Measurements from ENCODE around the gene ACTN1. TPM values are rescaled to one million over a fixed set of nuclear protein-coding genes. Genes with fewer than 3 reads are reported as not detected.

The ACTN1 gene
- total and polyA plus RNA-seq, 2 of the 8 experiments (the other 6 are each of a cell fraction or from before 2014, with no cell fraction given), result 236 to 262 TPM

- no peak overlapping the region for H2AK5ac ChIP-seq (ENCODE audit: low read depth, low read length)
- H3K79me2 ChIP-seq (ENCODE audit: control insufficient read depth in 1 of 2, insufficient read depth in 2 of 2, low read length in 2 of 2), result no peaks in the 10 kb centered on the region
- H2AFZ ChIP-seq (ENCODE audit: low read length), result no peak overlapping the region
- H3K56ac ChIP-seq (replicated peaks; ENCODE audit: insufficient read length, low read depth, low read length), result no peak overlapping the region
- peaks cover 37 to 88% (median 76%) of the 10 kb centered on the region in 4 experiments for H3K36me3 ChIP-seq (ENCODE audit: control insufficient read depth in 2 of 4, insufficient read depth in 4 of 4, low read length in 3 of 4)
- H3K14ac ChIP-seq (ENCODE audit: insufficient read length), result no peak overlapping the region
- H2BK15ac ChIP-seq (ENCODE audit: low read length), result no peak overlapping the region
- no peak overlapping the region for H4K91ac ChIP-seq (replicated peaks; ENCODE audit: insufficient read length, low read length)
- H4K5ac ChIP-seq (ENCODE audit: insufficient read length, low read depth, low read length), result no peak overlapping the region
- no peak overlapping the region for H2BK20ac ChIP-seq (ENCODE audit: low read length)
- no peak overlapping the region for H3K18ac ChIP-seq (ENCODE audit: extremely low read depth, low read length)
- H2BK120ac ChIP-seq (replicated peaks; ENCODE audit: low read depth, low read length), result no peak overlapping the region
- no peak overlapping the region for H3K4me2 ChIP-seq (ENCODE audit: insufficient read depth in 1 of 2, low read depth in 2 of 2, low read length in 2 of 2)
- no peak overlapping the region for H3K27ac ChIP-seq (ENCODE audit: low read depth, low read length)
- DNase-seq (ENCODE audit: low read depth in 1 of 2, low spot score in 2 of 2) (no peak), FAIRE-seq (no peak)
- no peaks in the 10 kb centered on the region for H3K23me2 ChIP-seq (ENCODE audit: low read depth, low read length)
- ChIA-PET POLR2A (ENCODE audit: partially characterized antibody) (interaction anchor here (0.8 kb wide), 1 partner anchor 21 kb away, joined by 3 read pairs; no protein-coding TSS in a partner anchor), CTCF (ENCODE audit: partially characterized antibody) (interaction anchor here (1.0 to 4.3 kb wide), 2 partner anchors 9 to 14 kb away, joined by 3 to 13 read pairs; no protein-coding TSS in a partner anchor)
- H3K9me3 ChIP-seq (ENCODE audit: insufficient read depth in 2 of 2, low read depth in 1 of 2, low read length in 1 of 2), result no peaks in the 10 kb centered on the region
- no peak overlapping the region for H3K23ac ChIP-seq (ENCODE audit: insufficient read length)
- no peak overlapping the region for H3K4ac ChIP-seq (replicated peaks; ENCODE audit: insufficient read length, low read depth, low read length)
- H3K9ac ChIP-seq (replicated peaks in 1 of 4; ENCODE audit: extremely low read depth in 1 of 4, low read depth in 3 of 4, low read length in 3 of 4), result no peak overlapping the region
- no peak overlapping the region for H3K4me3 ChIP-seq (ENCODE audit: extremely low read depth in 1 of 4, insufficient read depth in 2 of 4, low read depth in 3 of 4, low read length in 4 of 4)
- H2BK5ac ChIP-seq (ENCODE audit: low read depth, low read length), result no peak overlapping the region
- no peaks in the 10 kb centered on the region for H3K27me3 ChIP-seq (replicated peaks in 1 of 4; ENCODE audit: control insufficient read depth in 3 of 4, extremely low read depth in 1 of 4, insufficient read depth in 3 of 4, low read length in 3 of 4)
- no peaks in the 10 kb centered on the region for H3K4me1 ChIP-seq (replicated peaks in 1 of 4; ENCODE audit: control insufficient read depth in 3 of 4, insufficient read depth in 4 of 4, low read length in 3 of 4)
- no peak overlapping the region for H4K8ac ChIP-seq (ENCODE audit: extremely low read depth, insufficient read depth, low read length)
- no peaks in the 10 kb centered on the region for H3K79me1 ChIP-seq (ENCODE audit: low read depth, low read length)
- 85% methylated on average over 2 of the region's 2 CpGs; no CpG with 5 or more reads in 1 of the 2 experiments for WGBS, 2 experiments (ENCODE audit: extremely low coverage in 1 of 2, insufficient coverage in 1 of 2, insufficient read length in 1 of 2, insufficient replicate concordance in 2 of 2, low coverage in 1 of 2, low lambda C conversion rate in 2 of 2, missing lambda C conversion rate in 1 of 2)
- peaks cover 0 to 11% of the 10 kb centered on the region in 2 experiments for H4K20me1 ChIP-seq (replicated peaks in 1 of 2; ENCODE audit: control insufficient read depth in 1 of 2, insufficient read depth in 2 of 2, low read length in 2 of 2)
- no peak overlapping the region for H2BK12ac ChIP-seq (ENCODE audit: low read depth, low read length)
- no peak for TF ChIP-seq JUND (IDR thresholded peaks at IDR 0.05; ENCODE audit: low read length)
- TF ChIP-seq, protein P1, sequence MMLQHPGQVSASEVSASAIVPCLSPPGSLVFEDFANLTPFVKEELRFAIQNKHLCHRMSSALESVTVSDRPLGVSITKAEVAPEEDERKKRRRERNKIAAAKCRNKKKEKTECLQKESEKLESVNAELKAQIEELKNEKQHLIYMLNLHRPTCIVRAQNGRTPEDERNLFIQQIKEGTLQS (IDR thresholded peaks at IDR 0.05; ENCODE audit: insufficient read depth, low read depth, low read length), result no peak
- no peak for TF ChIP-seq POLR2A (IDR thresholded peaks at IDR 0.05; ENCODE audit: control extremely low read depth in 1 of 2, low read depth in 2 of 2, low read length in 2 of 2)
- TF ChIP-seq SIRT6 (IDR thresholded peaks at IDR 0.05; ENCODE audit: low read length), result no peak
- no peak for TF ChIP-seq CREB1 (IDR thresholded peaks at IDR 0.05)
- TF ChIP-seq TEAD4 (IDR thresholded peaks at IDR 0.05; ENCODE audit: low read depth, low read length), result no peak
- TF ChIP-seq CHD2 (IDR thresholded peaks at IDR 0.05; ENCODE audit: low read length), result no peak
- no peak for TF ChIP-seq EGR1 (IDR thresholded peaks at IDR 0.05; ENCODE audit: borderline replicate concordance, low read depth, low read length)
- TF ChIP-seq RBBP5 (IDR thresholded peaks at IDR 0.05; ENCODE audit: borderline replicate concordance, low read depth, low read length), result no peak
- TF ChIP-seq TBP (IDR thresholded peaks at IDR 0.05; ENCODE audit: low read depth, low read length), result no peak
- TF ChIP-seq, protein P2, sequence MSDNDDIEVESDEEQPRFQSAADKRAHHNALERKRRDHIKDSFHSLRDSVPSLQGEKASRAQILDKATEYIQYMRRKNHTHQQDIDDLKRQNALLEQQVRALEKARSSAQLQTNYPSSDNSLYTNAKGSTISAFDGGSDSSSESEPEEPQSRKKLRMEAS (IDR thresholded peaks at IDR 0.05), result no peak
- no peak for TF ChIP-seq EZH2 (IDR thresholded peaks at IDR 0.05; ENCODE audit: low read depth, low read length, severe bottlenecking)
- no peak for TF ChIP-seq RXRA (IDR thresholded peaks at IDR 0.05; ENCODE audit: insufficient read depth, low read depth, low read length)
Observed at GRCh38 chr14:68881396-68881795, 97.7 kb downstream of the ACTN1 start.

All from H1 (cell line).